ENCODE measurements around the gene ADAMTS13.

- TF ChIP-seq TEAD4 (CRISPR knock-in tag; IDR thresholded peaks at IDR 0.05) (no peak), NR2C2 (CRISPR knock-in tag; IDR thresholded peaks at IDR 0.05) (no peak), CTCF (IDR thresholded peaks at IDR 0.05) (no peak)
- TF ChIP-seq, protein P1, sequence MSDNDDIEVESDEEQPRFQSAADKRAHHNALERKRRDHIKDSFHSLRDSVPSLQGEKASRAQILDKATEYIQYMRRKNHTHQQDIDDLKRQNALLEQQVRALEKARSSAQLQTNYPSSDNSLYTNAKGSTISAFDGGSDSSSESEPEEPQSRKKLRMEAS (CRISPR knock-in tag; IDR thresholded peaks at IDR 0.05), result no peak
These were observed 3.0 kb downstream of the ADAMTS13 start for GRCh38 chr9:133425049-133425632.
